NCI-H2196 treated with DMSO at 0.1 percent for 48 hours (cell line): ENCODE measurements around the gene PLXNB2.

Source experiments
- DNase-seq: peaks from one replicate; lab custom pipeline; 2025; ENCODE audit not compliant: unreplicated experiment; lab: John Stamatoyannopoulos, UW

Gene PLXNB2

DNA sequence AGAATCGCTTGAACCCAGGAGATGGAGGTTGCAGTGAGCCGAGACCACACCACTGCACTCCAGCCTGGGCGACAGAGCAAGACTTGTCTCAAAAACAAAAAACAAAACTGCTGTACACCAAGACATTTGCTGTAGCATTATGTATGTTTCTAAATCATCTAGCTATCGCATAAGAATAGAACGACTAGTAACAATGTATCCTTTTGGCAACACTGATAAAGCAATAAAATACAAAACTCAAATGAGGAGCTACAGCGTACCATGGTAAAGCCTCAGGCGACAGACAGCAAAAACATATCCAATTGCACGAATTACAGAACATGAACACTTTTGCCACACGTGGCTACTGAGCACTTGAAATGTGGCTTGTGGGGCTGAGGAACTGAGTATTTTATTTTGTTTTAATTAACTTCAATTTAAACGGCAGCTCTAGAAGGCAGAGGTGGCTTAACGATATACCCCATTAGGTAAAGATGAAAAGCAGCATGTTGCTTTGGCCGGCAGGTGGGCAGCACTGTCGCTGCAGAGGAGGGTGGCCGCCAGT lies 65.0 kb downstream of the PLXNB2 start:
- DNase-seq: no peak

- DNase-seq: no peak
These were observed 68.7 kb downstream of the PLXNB2 start for GRCh38 chr22:50238755-50239154.

GRCh38 chr22:50236731-50237409 lies 70.6 kb downstream of the PLXNB2 start:
- no peak for DNase-seq

DNA sequence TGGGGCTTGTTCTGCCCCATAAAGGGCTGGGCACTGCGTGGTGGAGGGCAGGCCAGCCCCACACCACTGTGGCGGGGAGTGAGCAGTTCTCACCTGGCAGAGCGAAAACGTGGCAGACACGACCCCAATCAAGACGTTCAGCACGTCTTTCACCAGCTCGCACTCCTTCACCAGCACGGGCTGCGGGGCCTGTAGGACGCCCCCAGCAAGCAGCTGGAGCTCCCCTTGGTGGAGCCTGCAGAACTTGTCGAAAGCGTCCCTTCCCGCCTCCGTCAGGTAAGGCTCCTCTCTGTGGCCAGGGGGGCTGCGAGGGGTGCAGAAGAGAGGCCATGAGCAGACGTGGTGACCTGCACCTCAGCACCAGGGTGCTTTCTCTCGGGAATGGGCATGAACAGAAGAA lies 74.2 kb downstream of the PLXNB2 start:
- DNase-seq: no peak

GRCh38 chr22:50232481-50233151 lies 74.8 kb downstream of the PLXNB2 start:
- DNase-seq: no peak

GRCh38 chr22:50229370-50229769 lies 78.1 kb downstream of the PLXNB2 start:
- no peak for DNase-seq

- no peak for DNase-seq
These were observed 79.1 kb downstream of the PLXNB2 start for GRCh38 chr22:50228366-50228765.

DNA sequence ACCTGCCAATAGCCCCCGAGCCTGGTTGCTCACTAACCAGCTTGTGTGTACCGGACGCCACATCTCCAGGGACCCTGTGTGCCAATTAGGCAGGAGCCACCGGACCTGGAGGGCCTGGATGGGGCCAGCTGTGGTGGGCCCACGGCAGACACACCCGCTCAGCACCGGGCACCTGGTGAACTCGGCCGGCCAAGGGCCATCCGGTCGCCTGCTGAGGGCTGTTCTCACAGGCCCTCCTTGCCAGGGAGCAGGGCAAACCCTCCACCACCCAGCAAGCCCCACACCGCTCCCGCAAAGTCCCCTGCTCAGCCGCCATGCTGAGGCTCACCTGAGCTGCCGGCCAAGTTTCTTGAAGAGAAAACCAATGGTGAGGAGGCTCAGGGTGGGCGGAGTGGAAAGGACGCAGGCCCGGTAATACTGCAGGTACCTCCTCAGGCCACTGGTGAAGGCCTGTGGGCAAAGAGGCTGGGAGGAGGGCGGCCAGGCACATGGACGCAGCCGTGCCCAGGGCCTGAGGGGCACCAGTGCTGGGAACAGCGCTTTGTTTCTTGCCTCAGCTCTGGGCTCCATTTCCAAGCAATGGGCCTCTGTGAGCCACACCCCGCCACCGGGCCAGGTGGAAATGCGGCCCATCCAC lies 79.7 kb downstream of the PLXNB2 start:
- no peak for DNase-seq

DNA sequence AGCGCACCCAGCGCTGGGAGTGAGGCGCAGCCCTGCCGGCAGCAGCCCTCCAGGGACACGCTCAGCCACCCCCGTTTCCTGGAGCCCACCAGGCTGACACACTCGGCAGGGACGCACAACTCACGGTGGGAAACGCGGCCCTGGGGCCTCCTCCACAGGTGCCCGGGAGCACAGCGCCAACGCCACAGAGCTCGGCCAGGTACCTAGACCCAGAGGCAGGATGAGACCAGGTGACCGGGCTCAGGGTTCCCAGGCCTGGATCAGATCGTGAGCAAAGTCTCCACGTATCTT lies 80.6 kb downstream of the PLXNB2 start:
- no peak for DNase-seq

GRCh38 chr22:50226063-50226874 lies 81.2 kb downstream of the PLXNB2 start:
- DNase-seq: no peak

GRCh38 chr22:50225200-50225969 lies 82.1 kb downstream of the PLXNB2 start:
- DNase-seq: no peak
